ENCODE results near the gene IL17RB.

IL17RB gene

GRCh38 chr3:53809764-53810400 lies 36.5 kb upstream of the IL17RB start:
- H3K4me3 ChIP-seq (ENCODE audit: insufficient read depth in 1 of 2, low read depth in 1 of 2, low read length in 2 of 2): no peak overlapping the region

GRCh38 chr3:53811143-53811927 lies 35.0 kb upstream of the IL17RB start:
- no peak overlapping the region for H3K4me2 ChIP-seq (ENCODE audit: low read length, poor library complexity, severe bottlenecking)
- no peak overlapping the region for H4K91ac ChIP-seq (ENCODE audit: low read length)
- no peak overlapping the region for H3K4me3 ChIP-seq (ENCODE audit: insufficient read depth in 1 of 2, low read depth in 1 of 2, low read length in 2 of 2)
- H3K4me1 ChIP-seq (ENCODE audit: control insufficient read depth, insufficient read depth, low read depth, low read length): peaks cover 11% of the 10 kb centered on the region
- H2AK5ac ChIP-seq (ENCODE audit: low read length, severe bottlenecking): no peak overlapping the region
- H3K14ac ChIP-seq (ENCODE audit: low read length in 2 of 2): no peak overlapping the region
- WGBS: 91% methylated on average over 24 of the region's 24 CpGs
- H3K79me1 ChIP-seq (replicated peaks; ENCODE audit: low read length, poor library complexity, severe bottlenecking): no peaks in the 10 kb centered on the region
- no peaks in the 10 kb centered on the region for H3K9me3 ChIP-seq (ENCODE audit: control insufficient read depth, low read length)
- H3K23ac ChIP-seq (ENCODE audit: low read length in 2 of 2): no peak overlapping the region
- no peak overlapping the region for H3K9ac ChIP-seq (ENCODE audit: low read length)
- H2BK5ac ChIP-seq (ENCODE audit: low read depth, low read length, poor library complexity, severe bottlenecking): no peak overlapping the region
- no peak overlapping the region for H3K4ac ChIP-seq (ENCODE audit: low read depth in 1 of 2, low read length in 2 of 2)
- H3K36me3 ChIP-seq (ENCODE audit: control insufficient read depth in 1 of 2, insufficient read depth in 2 of 2, low read depth in 1 of 2, low read length in 2 of 2): no peaks in the 10 kb centered on the region
- no peak overlapping the region for H3K27ac ChIP-seq (ENCODE audit: low read length, poor library complexity, severe bottlenecking)
- H2BK120ac ChIP-seq (ENCODE audit: low read depth, low read length): no peak overlapping the region
- no peak overlapping the region for H2BK15ac ChIP-seq (ENCODE audit: low read depth, poor library complexity, severe bottlenecking)
- H2BK12ac ChIP-seq (ENCODE audit: low read length in 2 of 2): no peak overlapping the region
- no peak overlapping the region for H2AFZ ChIP-seq (ENCODE audit: low read depth, low read length)
- no peaks in the 10 kb centered on the region for H3K27me3 ChIP-seq (ENCODE audit: control insufficient read depth in 1 of 2, insufficient read depth in 1 of 2, low read length in 2 of 2)
- no peak overlapping the region for H4K8ac ChIP-seq (ENCODE audit: low read length)
- H3K18ac ChIP-seq (ENCODE audit: low read depth in 1 of 2, low read length in 2 of 2): no peak overlapping the region
- DNase-seq: no peak

More at GRCh38 chr3:53809764-53810400, 36.5 kb upstream of the IL17RB start:
- Histone ChIP-seq H2AK5ac (ENCODE audit: low read length, severe bottlenecking) (no peak overlapping the region), H3K27ac (ENCODE audit: low read length, poor library complexity, severe bottlenecking) (no peak overlapping the region), H3K4ac (ENCODE audit: low read depth in 1 of 2, low read length in 2 of 2) (no peak overlapping the region), H2BK5ac (ENCODE audit: low read depth, low read length, poor library complexity, severe bottlenecking) (no peak overlapping the region), H2BK12ac (ENCODE audit: low read length in 2 of 2) (no peak overlapping the region), H4K8ac (ENCODE audit: low read length) (no peak overlapping the region), H3K79me1 (replicated peaks; ENCODE audit: low read length, poor library complexity, severe bottlenecking) (no peaks in the 10 kb centered on the region), H3K4me2 (ENCODE audit: low read length, poor library complexity, severe bottlenecking) (no peak overlapping the region), H3K27me3 (ENCODE audit: control insufficient read depth in 1 of 2, insufficient read depth in 1 of 2, low read length in 2 of 2) (no peaks in the 10 kb centered on the region), H3K18ac (ENCODE audit: low read depth in 1 of 2, low read length in 2 of 2) (no peak overlapping the region), H3K14ac (ENCODE audit: low read length in 2 of 2) (no peak overlapping the region), H3K4me1 (ENCODE audit: control insufficient read depth, insufficient read depth, low read depth, low read length) (peaks cover 23% of the 10 kb centered on the region), H4K91ac (ENCODE audit: low read length) (peak overlapping the region; percentile 18), H2BK15ac (ENCODE audit: low read depth, poor library complexity, severe bottlenecking) (no peak overlapping the region), H3K9me3 (ENCODE audit: control insufficient read depth, low read length) (no peaks in the 10 kb centered on the region), H2BK120ac (ENCODE audit: low read depth, low read length) (no peak overlapping the region), H3K9ac (ENCODE audit: low read length) (no peak overlapping the region), H3K23ac (ENCODE audit: low read length in 2 of 2) (no peak overlapping the region), H2AFZ (ENCODE audit: low read depth, low read length) (no peak overlapping the region), H3K36me3 (ENCODE audit: control insufficient read depth in 1 of 2, insufficient read depth in 2 of 2, low read depth in 1 of 2, low read length in 2 of 2) (no peaks in the 10 kb centered on the region)
- WGBS: 96% methylated on average over 28 of the region's 28 CpGs
- no peak for DNase-seq

GRCh38 chr3:53812434-53812833 lies 33.9 kb upstream of the IL17RB start:
- no peak overlapping the region for H2AFZ ChIP-seq (ENCODE audit: low read depth, low read length)
- H4K91ac ChIP-seq (ENCODE audit: low read length): no peak overlapping the region
- H3K14ac ChIP-seq (ENCODE audit: low read length in 2 of 2): no peak overlapping the region
- no peak overlapping the region for H2BK5ac ChIP-seq (ENCODE audit: low read depth, low read length, poor library complexity, severe bottlenecking)
- H2AK5ac ChIP-seq (ENCODE audit: low read length, severe bottlenecking): no peak overlapping the region
- no peak overlapping the region for H2BK15ac ChIP-seq (ENCODE audit: low read depth, poor library complexity, severe bottlenecking)
- no peak overlapping the region for H3K4me3 ChIP-seq (ENCODE audit: insufficient read depth in 1 of 2, low read depth in 1 of 2, low read length in 2 of 2)
- DNase-seq: no peak
- no peak overlapping the region for H4K8ac ChIP-seq (ENCODE audit: low read length)
- no peak overlapping the region for H3K4me2 ChIP-seq (ENCODE audit: low read length, poor library complexity, severe bottlenecking)
- WGBS: 77% methylated on average over 4 of the region's 4 CpGs
- H2BK120ac ChIP-seq (ENCODE audit: low read depth, low read length): no peak overlapping the region
- H3K36me3 ChIP-seq (ENCODE audit: control insufficient read depth in 1 of 2, insufficient read depth in 2 of 2, low read depth in 1 of 2, low read length in 2 of 2): no peaks in the 10 kb centered on the region
- no peak overlapping the region for H3K23ac ChIP-seq (ENCODE audit: low read length in 2 of 2)
- no peak overlapping the region for H3K4ac ChIP-seq (ENCODE audit: low read depth in 1 of 2, low read length in 2 of 2)
- H3K9ac ChIP-seq (ENCODE audit: low read length): no peak overlapping the region
- H3K79me1 ChIP-seq (replicated peaks; ENCODE audit: low read length, poor library complexity, severe bottlenecking): no peaks in the 10 kb centered on the region
- no peaks in the 10 kb centered on the region for H3K9me3 ChIP-seq (ENCODE audit: control insufficient read depth, low read length)
- no peak overlapping the region for H3K27ac ChIP-seq (ENCODE audit: low read length, poor library complexity, severe bottlenecking)
- H2BK12ac ChIP-seq (ENCODE audit: low read length in 2 of 2): no peak overlapping the region
- H3K27me3 ChIP-seq (ENCODE audit: control insufficient read depth in 1 of 2, insufficient read depth in 1 of 2, low read length in 2 of 2): no peaks in the 10 kb centered on the region
- H3K18ac ChIP-seq (ENCODE audit: low read depth in 1 of 2, low read length in 2 of 2): no peak overlapping the region
- peaks cover 1% of the 10 kb centered on the region for H3K4me1 ChIP-seq (ENCODE audit: control insufficient read depth, insufficient read depth, low read depth, low read length)

GRCh38 chr3:53813229-53813628 lies 33.1 kb upstream of the IL17RB start:
- 93% methylated on average over 5 of the region's 5 CpGs for WGBS
- Histone ChIP-seq H3K4me2 (ENCODE audit: low read length, poor library complexity, severe bottlenecking) (no peak overlapping the region), H2BK120ac (ENCODE audit: low read depth, low read length) (no peak overlapping the region), H3K4ac (ENCODE audit: low read depth in 1 of 2, low read length in 2 of 2) (no peak overlapping the region), H2BK12ac (ENCODE audit: low read length in 2 of 2) (no peak overlapping the region), H2BK15ac (ENCODE audit: low read depth, poor library complexity, severe bottlenecking) (no peak overlapping the region), H4K8ac (ENCODE audit: low read length) (no peak overlapping the region), H2BK5ac (ENCODE audit: low read depth, low read length, poor library complexity, severe bottlenecking) (no peak overlapping the region), H3K4me3 (ENCODE audit: insufficient read depth in 1 of 2, low read depth in 1 of 2, low read length in 2 of 2) (no peak overlapping the region), H3K9ac (ENCODE audit: low read length) (no peak overlapping the region), H3K27ac (ENCODE audit: low read length, poor library complexity, severe bottlenecking) (no peak overlapping the region), H3K23ac (ENCODE audit: low read length in 2 of 2) (no peak overlapping the region), H2AFZ (ENCODE audit: low read depth, low read length) (no peak overlapping the region), H4K91ac (ENCODE audit: low read length) (no peak overlapping the region), H3K18ac (ENCODE audit: low read depth in 1 of 2, low read length in 2 of 2) (no peak overlapping the region), H3K36me3 (ENCODE audit: control insufficient read depth in 1 of 2, insufficient read depth in 2 of 2, low read depth in 1 of 2, low read length in 2 of 2) (peaks cover 0 to 3% of the 10 kb centered on the region in 2 experiments), H3K9me3 (ENCODE audit: control insufficient read depth, low read length) (no peaks in the 10 kb centered on the region), H2AK5ac (ENCODE audit: low read length, severe bottlenecking) (no peak overlapping the region), H3K4me1 (ENCODE audit: control insufficient read depth, insufficient read depth, low read depth, low read length) (no peaks in the 10 kb centered on the region), H3K14ac (ENCODE audit: low read length in 2 of 2) (no peak overlapping the region), H3K27me3 (ENCODE audit: control insufficient read depth in 1 of 2, insufficient read depth in 1 of 2, low read length in 2 of 2) (no peaks in the 10 kb centered on the region), H3K79me1 (replicated peaks; ENCODE audit: low read length, poor library complexity, severe bottlenecking) (no peaks in the 10 kb centered on the region)
- DNase-seq: no peak
